Activated CD4-positive, alpha-beta T cell treated with anti-CD3 and anti-CD28 coated beads, Interleukin-2, amount 50 U/mL, for 48 hours (primary cell): ENCODE measurements around the gene KCNK10.

Experiments used
- DNase-seq, 2 experiments: peaks; one replicate each; pipeline ENCODE4 v3.0.0-alpha.2; 2020

The KCNK10 gene

GRCh38 chr14:88170333-88170732, 152.7 kb downstream of the KCNK10 start:
- no peak for DNase-seq

DNA sequence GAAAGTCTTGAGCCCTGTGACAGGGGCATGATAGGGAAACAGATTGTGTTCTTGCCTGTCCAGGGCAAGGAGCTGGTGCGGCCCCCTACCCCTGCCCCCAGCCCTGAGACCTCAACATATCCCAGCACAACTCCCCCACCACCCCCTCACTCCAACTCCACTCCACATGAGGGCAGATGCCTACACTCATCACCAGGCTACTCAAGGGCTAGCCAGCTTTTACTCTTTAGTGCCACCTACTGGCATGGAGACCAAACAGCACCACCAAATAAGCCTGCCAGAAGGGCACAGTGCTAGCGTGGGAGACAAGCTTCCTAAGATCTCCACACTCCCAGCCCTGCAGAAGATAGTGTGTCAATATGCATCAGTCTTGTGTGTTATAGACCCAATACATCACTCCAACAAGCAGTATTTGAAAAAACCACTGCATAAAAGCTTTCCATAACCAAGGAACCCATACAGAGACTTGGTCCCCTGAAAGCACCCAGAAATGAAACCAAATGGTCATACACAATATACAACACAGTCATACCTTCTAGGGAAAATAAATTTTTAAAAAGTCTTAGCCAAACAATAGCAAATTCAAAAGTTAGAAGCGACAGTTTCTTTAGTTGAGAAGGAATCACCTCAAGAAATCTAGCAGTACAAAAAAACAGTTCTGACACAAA, 154.4 kb downstream of the KCNK10 start:
- DNase-seq: peak; percentile 61 to 69

DNA sequence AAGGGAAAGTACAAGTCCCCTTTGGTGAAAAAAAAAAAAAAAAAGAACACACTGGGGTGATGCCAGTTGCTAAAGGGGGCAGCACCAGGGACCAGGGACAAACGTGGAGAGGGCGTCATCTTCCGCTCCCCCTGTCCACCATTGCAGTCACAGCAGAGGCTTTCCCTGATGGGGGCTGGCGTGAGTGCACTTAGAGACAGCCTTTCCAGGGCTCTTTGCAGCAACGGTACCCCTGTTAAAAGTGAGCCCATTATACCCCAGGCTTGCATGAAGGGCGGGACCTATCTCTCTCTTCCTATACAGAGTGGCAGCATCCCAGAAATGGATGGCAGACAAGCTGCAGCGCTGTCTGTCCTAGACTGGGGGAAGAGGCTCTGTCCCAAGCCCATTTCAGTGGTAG, 155.0 kb downstream of the KCNK10 start:
- DNase-seq: no peak

DNA sequence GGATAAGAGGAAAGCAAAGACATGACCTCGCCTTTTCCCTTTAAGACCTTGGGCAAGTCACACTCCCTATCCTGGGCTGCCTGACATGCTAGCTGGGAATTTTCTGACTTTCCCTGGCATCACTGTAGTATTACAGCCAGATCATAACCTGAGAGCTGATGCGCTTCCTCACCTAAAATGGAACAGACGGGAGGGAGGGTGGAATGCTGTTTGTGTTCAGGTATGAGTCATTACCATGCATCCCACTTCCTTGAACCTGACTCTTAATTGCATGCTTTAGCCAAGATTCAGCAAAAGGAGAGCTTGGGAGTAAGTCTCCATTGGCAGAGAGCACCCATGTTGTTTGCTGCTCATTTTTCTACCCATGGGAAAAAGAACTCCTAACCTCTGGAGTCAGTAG, 156.5 kb downstream of the KCNK10 start:
- DNase-seq: no peak

DNA sequence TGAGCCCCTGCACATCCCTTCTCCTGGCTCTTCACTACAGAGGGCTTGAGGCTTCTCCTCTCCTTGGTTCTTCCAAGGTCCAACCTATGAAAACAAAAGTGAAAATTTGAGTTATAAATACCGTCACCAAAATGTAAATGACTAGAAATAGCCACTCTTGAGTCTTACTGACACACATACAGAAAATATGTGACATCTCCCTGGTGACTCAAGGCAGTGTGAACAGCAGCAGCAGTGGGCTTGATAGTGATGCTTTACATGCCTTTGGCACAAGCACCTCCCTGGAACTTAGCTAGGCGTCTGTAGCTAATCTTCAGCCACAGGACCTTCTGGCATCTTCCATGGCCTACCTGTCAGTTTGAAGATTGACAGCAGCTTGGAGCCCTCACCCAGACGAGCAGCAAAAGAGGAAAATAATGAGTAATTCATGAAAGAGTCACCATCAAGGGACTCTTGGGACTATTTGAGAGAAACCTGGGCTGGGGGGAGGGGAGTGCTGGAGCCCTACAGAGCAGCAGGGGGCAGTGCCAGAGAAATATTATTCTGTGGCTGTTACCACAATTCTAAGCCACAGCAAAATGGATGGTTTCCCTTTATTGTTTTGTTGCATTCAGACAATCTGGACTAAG, 158.0 kb downstream of the KCNK10 start:
- DNase-seq: peak in 1 of 2 experiments; percentile 6

GRCh38 chr14:88163731-88164255, 159.3 kb downstream of the KCNK10 start:
- no peak for DNase-seq

DNA sequence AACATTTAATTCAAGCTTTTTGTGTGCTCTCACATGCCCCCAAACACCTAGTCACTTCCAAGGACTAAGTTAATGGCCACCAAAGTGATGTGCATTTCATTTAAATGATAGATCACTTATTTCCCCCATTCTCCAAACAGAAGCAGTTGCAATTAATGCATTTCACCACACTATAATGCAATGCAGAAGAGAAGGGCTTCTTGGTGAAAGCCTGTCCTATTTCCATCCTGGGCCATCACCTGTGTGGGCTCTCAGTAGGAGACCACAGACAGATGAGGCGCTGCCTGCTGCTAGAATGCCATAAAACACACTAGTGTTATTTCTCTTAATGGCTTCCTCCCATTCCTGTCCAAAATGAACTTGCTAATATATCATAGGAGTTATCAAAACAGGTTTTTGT, 166.9 kb downstream of the KCNK10 start:
- DNase-seq: no peak

DNA sequence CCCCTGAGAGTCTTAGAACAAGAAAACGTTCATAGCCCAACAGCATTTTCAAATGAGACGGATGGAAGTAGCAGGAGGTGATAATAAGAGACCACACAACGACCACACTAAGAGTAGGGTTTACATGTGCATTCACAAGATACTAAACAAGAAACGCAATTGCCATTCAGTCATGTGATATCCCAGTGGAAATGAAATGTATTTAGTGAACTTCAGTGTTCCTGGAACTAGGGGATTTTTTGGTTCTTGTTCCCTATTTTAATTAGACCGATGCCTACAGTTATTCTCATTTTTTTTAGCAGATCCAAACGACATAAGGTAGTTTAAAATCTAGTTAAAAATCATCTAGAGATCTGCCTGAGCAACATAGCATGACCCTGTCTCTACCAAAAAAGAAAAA, 168.1 kb downstream of the KCNK10 start:
- no peak for DNase-seq

GRCh38 chr14:88154321-88154720, 168.7 kb downstream of the KCNK10 start:
- DNase-seq: no peak

DNA sequence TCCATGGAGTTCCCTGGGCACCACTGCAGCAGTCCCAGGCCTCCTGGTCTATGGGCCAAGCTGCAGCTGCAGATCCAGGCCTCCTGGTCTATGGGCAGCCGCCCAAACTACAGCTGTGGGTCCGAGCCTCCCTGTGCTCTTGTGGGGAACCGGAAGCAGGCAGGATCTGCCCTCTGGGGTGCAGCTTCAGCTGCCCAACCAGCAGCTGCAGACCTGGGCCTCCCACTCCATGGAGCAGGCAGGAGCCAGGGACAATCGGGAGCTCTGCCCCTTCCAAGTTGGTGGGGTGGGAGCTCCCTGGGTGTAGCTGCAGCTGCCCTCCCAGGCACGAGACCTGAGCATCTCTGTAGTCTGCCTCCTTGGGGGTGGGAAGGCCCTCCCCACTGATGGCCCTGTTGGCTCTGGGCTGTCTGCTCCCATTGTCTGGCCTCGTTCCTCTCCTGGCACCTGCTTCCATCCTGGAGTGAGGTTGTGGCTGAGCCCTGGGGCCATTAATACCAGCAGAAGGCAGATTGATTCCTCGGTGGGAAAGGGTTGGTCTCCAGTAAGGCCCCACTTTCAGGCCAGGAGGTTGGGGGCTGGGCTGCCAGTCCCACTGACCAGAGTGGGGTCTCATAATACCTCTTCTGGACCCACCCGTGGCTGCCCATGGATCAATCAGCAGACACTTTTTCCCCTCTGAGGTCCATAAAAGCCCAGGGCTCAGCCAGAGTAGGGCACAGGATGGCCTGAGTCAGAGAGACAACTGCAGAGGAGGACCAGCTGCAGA, 176.0 kb downstream of the KCNK10 start:
- no peak for DNase-seq

GRCh38 chr14:88143810-88144209, 179.3 kb downstream of the KCNK10 start:
- no peak for DNase-seq

GRCh38 chr14:88142997-88143396, 180.1 kb downstream of the KCNK10 start:
- DNase-seq: no peak

DNA sequence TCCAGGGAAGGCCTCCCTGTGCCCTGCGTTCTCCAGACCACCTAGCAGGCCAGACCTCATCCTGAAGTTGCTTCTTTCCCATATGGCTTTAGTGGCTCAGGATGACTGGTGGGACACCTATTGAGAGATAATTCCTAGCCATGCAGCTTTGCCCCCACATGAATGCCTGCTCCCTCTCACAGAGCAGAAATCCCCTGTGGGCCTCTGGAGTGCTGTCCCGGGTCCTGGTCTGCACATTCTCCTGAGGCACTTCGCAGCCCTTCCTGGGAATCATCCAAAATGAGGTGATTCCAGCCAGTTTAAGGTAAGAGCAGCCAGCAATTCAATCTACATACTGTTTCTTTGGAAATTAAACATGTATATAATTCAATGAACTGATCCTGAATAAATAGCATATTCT, 182.2 kb downstream of the KCNK10 start:
- no peak for DNase-seq

- DNase-seq: no peak
Observed at GRCh38 chr14:88137327-88137726, 185.7 kb downstream of the KCNK10 start.
